ENCODE results near the gene CCDC110. TPM values are rescaled to one million over a fixed set of nuclear protein-coding genes. Genes with fewer than 3 reads are reported as not detected.

The CCDC110 gene
- total RNA-seq, 3 donors from 2014 or later (not counting 1 experiment from before 2014, with no cell fraction given) = not detected

DNA sequence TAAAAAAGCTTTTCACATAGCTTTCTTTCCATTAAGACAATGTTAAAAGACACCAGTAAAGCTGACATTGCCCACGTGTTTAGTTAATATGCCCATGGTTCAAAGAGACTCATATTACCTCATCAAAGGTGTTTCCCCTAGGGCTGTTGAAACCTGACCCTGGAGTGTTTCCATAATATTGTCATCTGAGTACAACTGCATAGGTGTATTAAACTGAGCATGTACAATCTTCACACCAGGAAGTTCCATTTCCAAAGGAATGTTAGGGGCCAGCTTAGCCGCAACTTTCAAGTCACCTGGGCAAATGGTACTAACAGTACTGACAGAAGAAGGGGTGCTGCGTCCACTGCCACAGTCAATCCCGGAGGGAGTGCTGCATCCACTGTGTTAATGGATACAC, 36.6 kb upstream of the CCDC110 start:
- TF ChIP-seq, protein P1, sequence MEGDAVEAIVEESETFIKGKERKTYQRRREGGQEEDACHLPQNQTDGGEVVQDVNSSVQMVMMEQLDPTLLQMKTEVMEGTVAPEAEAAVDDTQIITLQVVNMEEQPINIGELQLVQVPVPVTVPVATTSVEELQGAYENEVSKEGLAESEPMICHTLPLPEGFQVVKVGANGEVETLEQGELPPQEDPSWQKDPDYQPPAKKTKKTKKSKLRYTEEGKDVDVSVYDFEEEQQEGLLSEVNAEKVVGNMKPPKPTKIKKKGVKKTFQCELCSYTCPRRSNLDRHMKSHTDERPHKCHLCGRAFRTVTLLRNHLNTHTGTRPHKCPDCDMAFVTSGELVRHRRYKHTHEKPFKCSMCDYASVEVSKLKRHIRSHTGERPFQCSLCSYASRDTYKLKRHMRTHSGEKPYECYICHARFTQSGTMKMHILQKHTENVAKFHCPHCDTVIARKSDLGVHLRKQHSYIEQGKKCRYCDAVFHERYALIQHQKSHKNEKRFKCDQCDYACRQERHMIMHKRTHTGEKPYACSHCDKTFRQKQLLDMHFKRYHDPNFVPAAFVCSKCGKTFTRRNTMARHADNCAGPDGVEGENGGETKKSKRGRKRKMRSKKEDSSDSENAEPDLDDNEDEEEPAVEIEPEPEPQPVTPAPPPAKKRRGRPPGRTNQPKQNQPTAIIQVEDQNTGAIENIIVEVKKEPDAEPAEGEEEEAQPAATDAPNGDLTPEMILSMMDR (IDR thresholded peaks at IDR 0.05) = no peak
- H3K27me3 Mint-ChIP-seq (ENCODE audit: low read depth in 2 of 2) = peaks cover 18 to 19% of the 10 kb centered on the region in 2 donors
- intact Hi-C loops (cut with micrococcal nuclease) = no loop called here
- DNase-seq (no peak), ATAC-seq (no peak)
- no peak overlapping the region for H3K4me3 ChIP-seq (ENCODE audit: low read length)
- H3K27me3 ChIP-seq (ENCODE audit: control insufficient read depth, insufficient read depth, low read length) = peaks cover 4% of the 10 kb centered on the region
- H3K4me1 ChIP-seq (ENCODE audit: control insufficient read depth, insufficient read depth, low read length) = peaks cover 4% of the 10 kb centered on the region
- peaks cover 3 to 4% of the 10 kb centered on the region in 2 donors for H3K4me1 Mint-ChIP-seq
- H3K4me3 Mint-ChIP-seq = no peak overlapping the region
- no peaks in the 10 kb centered on the region for H3K9me3 Mint-ChIP-seq
- no peaks in the 10 kb centered on the region for H3K9me3 ChIP-seq (ENCODE audit: control insufficient read depth, insufficient read depth, low read length)
- H3K36me3 ChIP-seq (ENCODE audit: control insufficient read depth, insufficient read depth, low read length) = no peaks in the 10 kb centered on the region
- 76% methylated on average over 4 of the region's 4 CpGs for WGBS (ENCODE audit: insufficient coverage)
- H3K27ac ChIP-seq (ENCODE audit: low read length) = no peak overlapping the region
- no peak overlapping the region for H3K27ac Mint-ChIP-seq
- no peaks in the 10 kb centered on the region for H3K36me3 Mint-ChIP-seq

DNA sequence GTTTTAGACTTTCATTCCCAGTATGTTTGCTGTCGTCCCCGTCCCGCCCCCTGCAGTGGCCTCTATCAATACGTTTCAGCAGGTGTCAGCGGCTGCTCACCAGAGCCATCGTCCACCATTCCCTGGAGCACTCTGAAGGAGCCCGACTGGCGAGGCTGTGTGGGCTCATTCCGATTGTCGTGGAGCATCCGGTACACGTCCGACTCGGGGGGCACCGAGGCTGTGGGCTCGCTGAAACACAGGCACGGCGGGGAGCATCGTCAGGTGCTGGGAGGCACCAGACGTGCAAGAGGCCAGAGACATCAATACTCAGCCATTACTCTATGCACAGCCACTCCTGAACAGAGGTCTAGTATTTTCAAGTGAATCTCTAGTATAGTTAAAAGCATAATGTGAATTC, 34.9 kb upstream of the CCDC110 start:
- Histone ChIP-seq H3K4me1 (ENCODE audit: control insufficient read depth, insufficient read depth, low read length) (no peaks in the 10 kb centered on the region), H3K27ac (ENCODE audit: low read length) (no peak overlapping the region), H3K9me3 (ENCODE audit: control insufficient read depth, insufficient read depth, low read length) (no peaks in the 10 kb centered on the region), H3K27me3 (ENCODE audit: control insufficient read depth, insufficient read depth, low read length) (peaks cover 3% of the 10 kb centered on the region), H3K4me3 (ENCODE audit: low read length) (no peak overlapping the region), H3K36me3 (ENCODE audit: control insufficient read depth, insufficient read depth, low read length) (no peaks in the 10 kb centered on the region)
- WGBS (ENCODE audit: insufficient coverage) = 91% methylated on average over 20 of the region's 20 CpGs
- TF ChIP-seq, protein P1 (IDR thresholded peaks at IDR 0.05) = no peak
- Mint-ChIP-seq H3K4me1 (no peaks in the 10 kb centered on the region), H3K27ac (no peak overlapping the region), H3K9me3 (no peaks in the 10 kb centered on the region), H3K36me3 (no peaks in the 10 kb centered on the region), H3K27me3 (ENCODE audit: low read depth in 2 of 2) (peaks cover under 1 to 8% of the 10 kb centered on the region in 2 donors), H3K4me3 (no peak overlapping the region)
- ATAC-seq = no peak
- DNase-seq = no peak
- intact Hi-C loops (cut with micrococcal nuclease) = no loop called here

DNA sequence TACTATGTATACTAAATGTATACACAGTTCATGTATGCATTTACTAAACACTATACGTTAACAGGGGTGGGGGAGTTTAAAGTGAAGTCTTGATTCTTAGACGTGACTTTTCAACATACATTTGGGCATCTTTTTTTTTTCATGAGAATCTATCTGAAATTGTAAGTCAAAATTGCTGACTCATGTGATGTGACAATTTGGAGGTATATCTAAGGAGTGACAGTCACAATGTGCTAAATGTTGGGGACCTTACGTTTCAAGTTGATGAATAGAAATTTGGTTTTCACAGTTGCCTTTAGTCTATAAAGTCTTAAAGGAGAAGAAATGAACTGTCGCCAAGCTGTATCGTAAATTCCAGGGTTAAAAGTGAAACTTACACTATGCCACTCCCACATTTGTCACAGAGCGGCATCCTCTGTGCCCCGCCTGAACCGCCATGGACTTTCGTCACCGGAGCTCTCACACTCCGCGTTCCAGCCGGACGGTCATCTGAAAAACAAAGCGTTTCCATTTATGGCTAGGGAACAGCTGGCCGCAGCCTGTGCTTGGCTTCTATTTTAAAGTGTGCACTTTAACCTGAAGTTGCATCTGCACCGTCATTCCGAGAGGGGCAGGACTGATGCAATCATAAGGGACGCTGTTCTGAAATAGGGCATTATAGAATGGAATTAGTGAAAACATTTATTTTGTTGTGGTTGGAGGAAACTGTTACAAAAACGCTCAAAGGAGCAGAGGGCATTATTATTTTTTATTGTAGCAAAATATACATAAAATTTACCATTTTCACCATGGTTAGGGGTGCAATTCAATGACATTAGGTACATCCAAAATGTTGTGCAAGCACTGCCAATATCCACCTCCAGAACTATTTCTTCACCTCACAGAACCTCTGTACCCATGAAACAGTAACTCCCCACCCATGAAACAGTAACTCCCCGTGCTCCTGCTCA, 32.8 kb upstream of the CCDC110 start:
- H3K9me3 Mint-ChIP-seq = no peaks in the 10 kb centered on the region
- DNase-seq (no peak), ATAC-seq (no peak)
- H3K36me3 Mint-ChIP-seq = peaks cover 9% of the 10 kb centered on the region
- Histone ChIP-seq H3K27me3 (ENCODE audit: control insufficient read depth, insufficient read depth, low read length) (peaks cover 5% of the 10 kb centered on the region), H3K27ac (ENCODE audit: low read length) (no peak overlapping the region), H3K4me3 (ENCODE audit: low read length) (no peak overlapping the region), H3K36me3 (ENCODE audit: control insufficient read depth, insufficient read depth, low read length) (no peaks in the 10 kb centered on the region), H3K4me1 (ENCODE audit: control insufficient read depth, insufficient read depth, low read length) (no peaks in the 10 kb centered on the region), H3K9me3 (ENCODE audit: control insufficient read depth, insufficient read depth, low read length) (no peaks in the 10 kb centered on the region)
- peaks cover 9 to 11% of the 10 kb centered on the region in 2 donors for H3K27me3 Mint-ChIP-seq (ENCODE audit: low read depth in 2 of 2)
- H3K27ac Mint-ChIP-seq = no peak overlapping the region
- WGBS (ENCODE audit: insufficient coverage) = 89% methylated on average over 19 of the region's 21 CpGs
- intact Hi-C loops (cut with micrococcal nuclease) = no loop called here
- no peaks in the 10 kb centered on the region for H3K4me1 Mint-ChIP-seq
- TF ChIP-seq, protein P1 (IDR thresholded peaks at IDR 0.05) = no peak
- H3K4me3 Mint-ChIP-seq = no peak overlapping the region

All from natural killer cell (primary cell).